DOHH2 (cell line): ENCODE measurements around the gene GRM5.

Experiments used
- CTCF ChIP-seq: fragments of 200-600 bp; sonication (generic); IDR thresholded peaks from one replicate; pipeline ENCODE4 v1.5.1; 2014; ENCODE audit warnings: antibody characterized with exemption, mild to moderate bottlenecking, low read depth, low read length; ENCODE audit not compliant: poor library complexity, severe bottlenecking
- EZH2phosphoT487 ChIP-seq: fragments of 200-600 bp; sonication (generic); IDR thresholded peaks from 2 replicates; pipeline ENCODE4 v1.6.1; 2017; ENCODE audit warnings: borderline replicate concordance, mild to moderate bottlenecking, antibody characterized with exemption, low read length, moderate library complexity, mixed read lengths

GRCh38 chr11:88655656-88656055, 410.1 kb downstream of the GRM5 start:
- no peak for TF ChIP-seq CTCF
- no peak for TF ChIP-seq EZH2phosphoT487
